Sigmoid colon (tissue), 4 donors: Measurements from ENCODE around the gene MAGED2.

ENCODE experiments used
- CTCF ChIP-seq, 4 experiments: fragments of 450-650 bp in 3 of 4; fragments of 200-600 bp in 1 of 4; IDR thresholded peaks; one replicate each; pipeline ENCODE4 v1.5.1; 2016 to 2019; ENCODE audit warnings: antibody characterized with exemption in 4 of 4, mild to moderate bottlenecking in 3 of 4, moderate library complexity in 2 of 4
- EP300 ChIP-seq, 4 donors: sonication (generic); formaldehyde crosslinking; IDR thresholded peaks; one replicate each; pipeline ENCODE4 v1.6.1; 2017; ENCODE audit warnings: antibody characterized with exemption in 4 of 4
- POLR2A ChIP-seq, 2 donors: fragments of 450-650 bp; IDR thresholded peaks; one replicate each; pipeline ENCODE4 v1.6.1; 2016; ENCODE audit warnings: antibody characterized with exemption in 2 of 2, mild to moderate bottlenecking in 2 of 2, moderate library complexity in 2 of 2
- POLR2AphosphoS5 ChIP-seq, 4 donors: sonication (generic); formaldehyde crosslinking; IDR thresholded peaks; one replicate each; pipeline ENCODE4 v1.6.1; 2017; ENCODE audit warnings: antibody characterized with exemption in 4 of 4

- TF ChIP-seq POLR2A (IDR thresholded peaks at IDR 0.05) (no peak), CTCF (IDR thresholded peaks at IDR 0.05) (no peak), POLR2AphosphoS5 (IDR thresholded peaks at IDR 0.05) (no peak), EP300 (IDR thresholded peaks at IDR 0.05) (no peak)
These were observed 3.0 kb downstream of the MAGED2 start for GRCh38 chrX:54810532-54810931.
